Activated naive CD8-positive, alpha-beta T cell treated with anti-CD3 and anti-CD28 coated beads, Interleukin-2, amount 50 U/mL, for 16 hours (primary cell): Measurements from ENCODE around the gene KRTDAP.

Source experiments
- DNase-seq: peaks from one replicate; pipeline ENCODE4 v3.0.0-alpha.2; 2020; ENCODE audit warnings: low read depth, low spot score

Gene KRTDAP

GRCh38 chr19:35512831-35513627 lies 22.8 kb upstream of the KRTDAP start:
- DNase-seq: no peak

- no peak for DNase-seq
Measured at GRCh38 chr19:35511337-35511736, 21.1 kb upstream of the KRTDAP start.

GRCh38 chr19:35510626-35510964 lies 20.3 kb upstream of the KRTDAP start:
- DNase-seq: no peak

DNA sequence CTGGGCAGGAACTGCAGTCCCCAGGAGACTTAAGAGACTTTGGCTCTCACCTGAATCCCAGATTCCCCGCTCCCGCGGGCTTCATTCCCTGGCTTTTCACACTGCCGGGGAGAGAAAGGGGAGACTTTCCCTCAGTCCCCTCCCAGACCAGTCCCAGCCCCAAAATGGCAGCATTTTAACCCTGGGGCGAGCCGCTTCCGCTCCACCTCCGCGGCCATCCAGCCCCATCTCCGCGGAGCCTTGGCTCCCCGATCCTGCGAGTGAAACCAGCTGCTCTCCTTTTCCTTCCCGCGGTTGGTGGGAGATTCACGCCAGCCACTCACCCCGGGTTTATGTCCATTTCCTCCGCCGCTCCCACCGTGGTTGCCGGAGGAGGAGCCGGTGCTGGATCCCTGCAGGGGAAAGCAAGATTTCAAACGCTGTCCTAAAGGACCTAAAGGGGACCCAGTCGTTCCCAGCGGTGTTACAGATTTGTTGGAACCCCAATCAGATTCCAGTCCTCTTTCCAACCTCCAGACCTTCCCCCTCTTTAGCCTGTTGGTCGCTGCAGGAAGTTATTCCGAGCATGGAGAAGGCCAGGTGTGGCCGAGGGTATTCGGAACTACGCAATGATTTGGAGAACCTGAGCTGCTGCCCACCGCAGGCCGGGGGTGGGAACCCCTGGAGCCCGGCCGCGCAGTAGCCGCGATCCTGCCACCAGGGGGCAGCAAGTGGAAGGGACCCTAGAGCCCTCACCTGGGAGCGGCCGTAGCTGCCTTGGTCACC lies 19.8 kb upstream of the KRTDAP start:
- DNase-seq: peak; percentile 64

DNA sequence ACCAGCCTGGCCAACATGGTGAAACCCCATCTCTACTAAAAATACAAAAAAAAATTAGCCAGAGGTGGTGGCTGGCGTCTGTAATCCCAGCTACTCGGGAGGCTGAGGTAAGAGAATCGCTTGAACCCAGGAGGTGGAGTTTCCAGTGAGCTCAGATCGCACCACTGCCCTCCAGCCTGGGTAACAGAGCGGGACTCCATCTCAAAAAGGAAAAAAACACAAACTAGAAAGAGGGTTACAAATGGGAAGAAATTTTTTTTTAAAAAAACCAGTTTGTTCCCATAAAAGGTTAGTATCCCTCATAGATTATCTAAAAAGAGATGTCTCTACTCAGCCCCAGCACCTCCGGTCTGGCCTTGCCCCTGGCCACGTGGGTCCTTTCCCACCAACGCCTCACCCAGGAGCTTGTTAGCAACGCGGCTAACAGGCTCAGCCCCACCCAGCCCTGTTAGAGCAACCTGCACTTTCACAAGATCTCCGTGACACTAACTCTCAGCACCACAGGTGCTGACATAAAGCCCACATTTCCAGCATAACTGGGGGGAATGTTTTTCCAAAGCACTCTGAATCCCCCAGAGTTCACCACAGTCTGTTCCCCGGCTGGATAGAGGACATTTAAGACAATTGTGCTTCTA lies 18.9 kb upstream of the KRTDAP start:
- DNase-seq: no peak

GRCh38 chr19:35508129-35508528 lies 17.9 kb upstream of the KRTDAP start:
- no peak for DNase-seq

GRCh38 chr19:35507561-35507960 lies 17.3 kb upstream of the KRTDAP start:
- no peak for DNase-seq

DNA sequence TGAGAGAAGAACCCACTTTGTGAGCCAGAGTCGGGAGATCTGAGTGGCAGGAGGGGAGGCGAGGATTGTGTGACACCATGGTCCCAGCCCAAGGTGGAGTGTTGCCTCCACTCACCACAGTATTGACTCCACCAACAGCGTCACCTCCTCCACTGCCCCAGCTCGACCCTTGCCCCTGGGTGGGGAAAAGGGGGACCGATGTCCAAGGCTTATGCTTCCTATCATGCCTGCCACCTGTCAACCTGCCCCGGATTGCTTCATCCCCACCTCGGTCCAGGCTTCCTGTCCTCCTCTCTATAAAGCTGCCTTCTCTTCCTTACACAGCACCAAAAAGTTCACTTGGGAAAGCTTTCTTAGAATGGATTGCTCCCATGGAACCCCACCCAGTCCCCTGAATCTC lies 15.7 kb upstream of the KRTDAP start:
- no peak for DNase-seq

GRCh38 chr19:35502751-35503150 lies 12.5 kb upstream of the KRTDAP start:
- DNase-seq: no peak

DNA sequence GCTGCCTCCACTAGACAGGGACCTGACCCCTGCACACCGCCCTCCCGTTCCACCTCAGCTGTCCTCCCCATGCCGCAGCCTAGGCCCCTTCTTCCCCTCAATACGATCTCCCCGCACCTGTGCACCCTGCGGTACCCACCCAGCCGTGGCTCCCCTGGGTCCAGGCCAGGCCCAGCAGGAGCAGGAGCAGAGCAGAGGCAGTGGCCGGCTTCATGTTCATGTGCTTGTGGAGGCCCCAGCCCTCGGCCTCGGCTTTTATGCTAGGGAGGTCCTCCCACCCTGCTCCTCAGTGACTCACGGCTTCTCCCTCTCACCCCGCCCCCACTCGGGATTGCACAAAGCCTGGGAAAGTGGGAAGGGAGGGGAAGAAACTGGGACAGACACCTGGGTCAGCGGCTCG lies 11.4 kb upstream of the KRTDAP start:
- no peak for DNase-seq

DNA sequence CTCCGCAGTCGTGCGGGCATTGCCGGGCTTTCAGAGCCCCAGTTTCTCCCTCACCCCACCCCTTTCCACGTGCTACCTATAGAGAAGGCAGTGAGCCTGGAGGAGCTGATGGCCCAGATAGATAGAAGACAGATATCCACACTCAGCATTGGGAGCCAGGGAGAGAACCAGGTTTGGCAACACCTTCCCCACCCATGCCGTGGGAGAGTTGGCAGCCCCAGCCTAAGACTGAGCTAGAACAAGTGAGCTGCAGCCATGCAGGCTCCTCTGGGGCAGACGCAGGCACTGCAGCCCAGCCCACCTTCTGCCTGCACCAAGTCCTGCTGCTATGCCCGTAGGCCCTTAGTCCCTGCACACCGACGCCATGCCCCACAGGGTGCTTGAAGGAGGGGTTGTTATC lies 10.3 kb upstream of the KRTDAP start:
- no peak for DNase-seq

DNA sequence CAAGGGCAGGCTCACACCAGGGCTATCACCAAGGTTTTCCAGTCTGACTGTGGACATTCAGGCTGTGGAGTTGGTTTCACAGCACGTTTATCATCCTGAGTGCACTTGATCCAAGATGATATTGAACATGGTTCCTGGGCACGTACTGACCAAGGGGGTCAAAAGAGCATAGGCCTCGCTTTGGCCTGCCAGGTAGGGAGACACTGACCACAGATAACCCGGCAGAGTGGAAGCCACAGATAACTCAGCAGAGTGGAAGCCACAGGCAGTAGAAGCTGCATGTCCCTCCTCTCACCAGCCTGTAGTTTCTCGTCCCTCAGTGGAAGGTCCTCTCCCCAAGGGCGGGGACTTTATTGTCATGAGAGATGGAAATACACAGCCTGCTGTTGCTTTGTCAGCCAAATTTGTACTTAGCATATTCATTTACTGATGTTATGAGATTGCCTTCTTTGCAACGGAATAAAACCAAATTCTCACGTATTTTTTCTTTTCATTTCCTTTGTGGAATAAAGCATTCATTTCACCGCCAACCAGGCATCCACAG lies 8.8 kb upstream of the KRTDAP start:
- no peak for DNase-seq

GRCh38 chr19:35498220-35498619 lies 8.0 kb upstream of the KRTDAP start:
- no peak for DNase-seq

GRCh38 chr19:35497406-35497805 lies 7.1 kb upstream of the KRTDAP start:
- DNase-seq: no peak

- DNase-seq: peak; percentile 57
Measured at GRCh38 chr19:35495107-35496064, 5.1 kb upstream of the KRTDAP start.

DNA sequence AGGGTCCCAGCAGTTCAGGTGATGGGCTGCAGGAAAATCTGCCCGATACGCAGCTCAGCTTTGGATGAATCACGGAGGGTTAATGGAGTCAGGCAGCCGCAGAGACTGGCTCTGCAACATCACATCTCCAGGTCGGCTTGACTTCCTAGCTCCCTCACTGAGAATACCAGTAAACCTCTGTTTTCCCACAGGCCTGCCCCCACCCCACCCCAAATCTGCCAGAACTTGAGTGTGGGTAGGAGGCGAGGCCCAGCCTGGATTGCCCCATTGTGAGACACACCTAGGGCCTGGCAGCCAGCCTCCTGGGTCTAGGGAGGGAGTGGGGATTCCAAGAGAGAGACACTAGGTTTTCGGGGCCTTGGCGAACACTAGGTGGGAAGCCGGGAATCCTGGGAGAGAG lies 3.7 kb upstream of the KRTDAP start:
- DNase-seq: no peak

DNA sequence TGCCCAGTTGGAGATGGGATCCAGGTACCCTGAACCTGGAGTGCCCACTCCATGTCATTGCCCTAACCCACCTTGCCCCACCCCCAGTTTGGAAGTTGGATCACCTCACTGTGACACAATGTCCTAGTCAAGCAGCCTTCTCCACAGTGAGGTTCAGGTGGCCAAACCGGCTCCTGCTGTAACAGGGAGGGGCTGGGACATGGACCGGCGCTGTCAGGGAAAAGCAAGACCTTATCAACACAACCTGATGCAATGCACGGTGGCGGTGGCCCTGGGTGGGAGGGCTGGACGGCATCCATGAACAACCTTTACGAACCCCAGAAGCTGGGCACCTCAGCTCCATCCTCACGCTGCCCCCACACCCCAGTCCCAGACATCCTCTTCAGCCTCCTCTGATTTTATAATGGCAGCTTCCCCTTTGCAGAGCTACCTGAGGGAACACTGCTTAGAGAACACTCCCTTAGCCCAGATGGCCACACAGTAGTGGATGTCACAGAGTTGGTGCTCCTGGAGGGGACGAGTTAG lies 1.6 kb upstream of the KRTDAP start:
- no peak for DNase-seq

- DNase-seq: no peak
Measured at GRCh38 chr19:35488677-35489076, 1.6 kb downstream of the KRTDAP start.

DNA sequence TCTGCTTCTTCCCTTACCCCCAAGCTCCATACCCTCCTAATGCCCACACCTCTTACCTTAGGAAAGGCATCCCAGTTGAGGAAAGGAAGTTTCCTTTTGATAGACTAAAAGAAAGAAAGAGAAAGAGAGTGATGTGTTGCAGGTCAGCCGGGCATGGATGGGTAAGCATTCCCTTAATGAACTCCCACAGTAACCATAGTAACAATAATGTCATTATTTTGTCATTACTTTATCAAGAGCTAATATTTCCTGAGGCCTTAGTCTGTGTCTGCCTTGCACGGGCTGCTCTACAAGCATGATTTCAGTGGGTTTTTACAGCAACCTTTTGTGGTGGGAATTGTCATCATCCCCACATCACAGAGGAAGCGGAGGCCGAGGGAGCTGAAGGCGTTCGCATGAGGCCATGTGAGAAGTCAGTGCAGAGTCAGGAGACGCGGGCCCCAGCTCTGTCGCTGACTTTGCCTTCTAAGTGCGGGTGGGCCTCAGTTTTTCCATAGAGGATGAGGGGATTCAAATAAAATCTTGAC lies 2.5 kb downstream of the KRTDAP start:
- DNase-seq: no peak

GRCh38 chr19:35486268-35486708 lies 4.0 kb downstream of the KRTDAP start:
- no peak for DNase-seq
